ENCODE measurements around the gene CYP2W1.
A peak's percentile ranks its signal among the peaks of the same experiment; 100 is the strongest.

Gene CYP2W1

DNA sequence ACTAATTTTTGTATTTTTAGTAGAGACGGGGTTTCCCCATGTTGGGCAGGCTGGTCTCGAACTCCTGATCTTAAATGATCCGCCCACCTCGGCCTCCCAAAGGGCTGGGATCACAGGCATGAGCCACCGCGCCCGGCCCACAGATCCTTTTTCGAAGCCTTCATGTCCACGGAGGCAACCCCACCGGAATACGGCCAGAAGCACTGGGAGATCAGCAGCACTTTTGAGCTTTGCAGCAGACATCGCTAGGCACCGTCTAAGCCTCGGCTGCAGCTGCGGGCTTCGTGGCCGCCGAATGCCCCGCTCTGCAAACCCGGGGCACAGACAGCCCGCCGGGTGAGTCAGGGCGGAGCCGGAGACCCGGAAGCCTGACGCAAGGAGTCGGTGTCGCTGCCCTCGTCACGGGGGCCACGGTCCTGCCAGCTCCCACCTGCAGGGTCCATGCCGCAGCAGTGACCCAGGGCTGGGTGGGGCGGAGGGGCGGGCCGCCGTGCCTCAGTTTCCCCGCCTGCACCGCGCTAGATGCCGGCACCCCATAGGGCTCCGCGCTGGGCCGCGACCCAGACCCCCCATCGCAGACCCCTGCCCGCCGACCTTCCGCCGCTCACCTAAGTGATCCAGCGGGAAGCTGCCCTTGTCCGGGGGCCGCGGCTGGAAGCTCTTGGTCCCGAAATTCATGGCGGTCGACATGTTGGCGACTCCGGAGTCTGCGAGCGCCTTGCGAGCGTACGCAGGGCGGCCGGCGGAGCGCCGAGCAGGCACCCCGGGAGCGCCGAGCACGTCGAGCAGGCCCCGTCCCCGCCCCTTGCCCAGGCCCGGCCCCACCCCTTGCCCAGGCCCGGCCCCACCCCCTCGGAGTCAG, 7.9 kb upstream of the CYP2W1 start, which contains the start of gene COX19:
COX19 (minus strand) TSS at position 730 of the 862 bp plus-strand sequence; CDS start at position 690, 40 bp downstream.
- TF ChIP-seq, protein P1, sequence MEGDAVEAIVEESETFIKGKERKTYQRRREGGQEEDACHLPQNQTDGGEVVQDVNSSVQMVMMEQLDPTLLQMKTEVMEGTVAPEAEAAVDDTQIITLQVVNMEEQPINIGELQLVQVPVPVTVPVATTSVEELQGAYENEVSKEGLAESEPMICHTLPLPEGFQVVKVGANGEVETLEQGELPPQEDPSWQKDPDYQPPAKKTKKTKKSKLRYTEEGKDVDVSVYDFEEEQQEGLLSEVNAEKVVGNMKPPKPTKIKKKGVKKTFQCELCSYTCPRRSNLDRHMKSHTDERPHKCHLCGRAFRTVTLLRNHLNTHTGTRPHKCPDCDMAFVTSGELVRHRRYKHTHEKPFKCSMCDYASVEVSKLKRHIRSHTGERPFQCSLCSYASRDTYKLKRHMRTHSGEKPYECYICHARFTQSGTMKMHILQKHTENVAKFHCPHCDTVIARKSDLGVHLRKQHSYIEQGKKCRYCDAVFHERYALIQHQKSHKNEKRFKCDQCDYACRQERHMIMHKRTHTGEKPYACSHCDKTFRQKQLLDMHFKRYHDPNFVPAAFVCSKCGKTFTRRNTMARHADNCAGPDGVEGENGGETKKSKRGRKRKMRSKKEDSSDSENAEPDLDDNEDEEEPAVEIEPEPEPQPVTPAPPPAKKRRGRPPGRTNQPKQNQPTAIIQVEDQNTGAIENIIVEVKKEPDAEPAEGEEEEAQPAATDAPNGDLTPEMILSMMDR (IDR thresholded peaks at IDR 0.05; ENCODE audit: control insufficient read depth, extremely low read depth, insufficient read depth), result no peak
- peak within 1 kb of the TSS; percentile 94 for H3K4me3 ChIP-seq (ENCODE audit: low read depth, low read length)
- peak; percentile 60 for DNase-seq (ENCODE audit: low read depth)

DNA sequence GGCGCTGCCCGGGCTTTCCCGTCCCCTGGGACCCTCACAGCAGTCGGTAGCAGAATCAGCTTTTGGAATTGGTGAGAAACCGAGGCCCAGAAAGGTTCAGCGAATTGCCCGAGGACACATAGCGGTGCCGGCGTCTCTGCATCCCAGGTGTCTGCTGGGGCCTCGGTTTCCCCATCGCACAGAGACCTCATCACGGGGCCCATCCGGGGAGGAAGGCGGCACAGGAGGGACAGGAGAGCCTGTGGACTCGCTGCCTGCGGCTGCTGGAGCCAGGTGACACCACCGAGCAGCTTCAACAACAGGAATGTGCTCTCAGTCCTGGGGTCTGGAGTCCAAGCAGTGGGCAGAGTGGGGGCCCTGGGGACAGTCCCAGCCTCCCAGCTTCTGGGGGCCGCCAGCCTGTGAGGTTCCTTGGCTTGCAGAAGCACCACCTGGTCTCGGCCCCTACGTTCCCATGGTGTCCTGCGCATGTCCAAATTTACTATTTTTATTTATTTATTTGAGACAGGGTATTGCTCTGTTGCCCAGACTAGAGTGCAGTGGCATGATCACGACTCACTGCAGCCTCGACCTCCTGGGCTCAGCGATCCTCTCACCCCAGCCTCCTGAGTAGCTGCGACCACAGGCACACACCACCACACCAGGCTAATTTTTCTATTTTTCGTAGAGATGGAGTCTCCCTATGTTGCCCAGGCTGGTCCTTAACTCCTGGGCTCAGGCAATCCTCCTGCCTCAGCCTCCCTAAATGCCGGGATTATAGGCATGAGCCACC, 7.1 kb upstream of the CYP2W1 start:
- H3K4me3 ChIP-seq (ENCODE audit: low read depth, low read length), result peak overlapping the region; percentile 94
- no peak for DNase-seq (ENCODE audit: low read depth)
- TF ChIP-seq, protein P1 (IDR thresholded peaks at IDR 0.05; ENCODE audit: control insufficient read depth, extremely low read depth, insufficient read depth), result no peak

DNA sequence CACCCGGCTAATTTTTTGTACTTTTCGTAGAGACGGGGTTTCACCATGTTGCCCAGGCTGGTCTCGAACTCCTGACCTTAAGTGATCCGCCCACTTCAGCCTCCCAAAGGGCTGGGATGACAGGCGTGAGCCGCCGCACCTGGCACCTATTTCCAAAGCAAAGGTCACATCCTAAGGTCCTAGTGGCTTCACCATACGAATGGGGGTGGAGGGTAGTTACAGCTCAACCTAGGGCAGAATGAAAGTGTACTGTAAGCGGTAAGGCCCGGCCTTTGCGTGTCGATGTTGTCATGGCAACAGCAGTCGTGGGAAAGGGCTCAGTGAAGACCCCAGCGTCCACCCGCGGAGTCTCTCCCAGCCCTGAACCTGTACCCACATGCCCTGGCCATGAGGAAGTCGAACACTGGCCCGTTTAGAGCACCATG, 6.1 kb upstream of the CYP2W1 start:
- DNase-seq (ENCODE audit: low read depth), result no peak
- TF ChIP-seq, protein P1 (IDR thresholded peaks at IDR 0.05; ENCODE audit: control insufficient read depth, extremely low read depth, insufficient read depth), result no peak
- no peak overlapping the region for H3K4me3 ChIP-seq (ENCODE audit: low read depth, low read length)

GRCh38 chr7:977326-978048, 5.5 kb upstream of the CYP2W1 start:
- DNase-seq (ENCODE audit: low read depth), result no peak
- no peak overlapping the region for H3K4me3 ChIP-seq (ENCODE audit: low read depth, low read length)
- TF ChIP-seq, protein P1 (IDR thresholded peaks at IDR 0.05; ENCODE audit: control insufficient read depth, extremely low read depth, insufficient read depth), result no peak

GRCh38 chr7:978049-978346, 5.0 kb upstream of the CYP2W1 start:
- TF ChIP-seq, protein P1 (IDR thresholded peaks at IDR 0.05; ENCODE audit: control insufficient read depth, extremely low read depth, insufficient read depth), result no peak

DNA sequence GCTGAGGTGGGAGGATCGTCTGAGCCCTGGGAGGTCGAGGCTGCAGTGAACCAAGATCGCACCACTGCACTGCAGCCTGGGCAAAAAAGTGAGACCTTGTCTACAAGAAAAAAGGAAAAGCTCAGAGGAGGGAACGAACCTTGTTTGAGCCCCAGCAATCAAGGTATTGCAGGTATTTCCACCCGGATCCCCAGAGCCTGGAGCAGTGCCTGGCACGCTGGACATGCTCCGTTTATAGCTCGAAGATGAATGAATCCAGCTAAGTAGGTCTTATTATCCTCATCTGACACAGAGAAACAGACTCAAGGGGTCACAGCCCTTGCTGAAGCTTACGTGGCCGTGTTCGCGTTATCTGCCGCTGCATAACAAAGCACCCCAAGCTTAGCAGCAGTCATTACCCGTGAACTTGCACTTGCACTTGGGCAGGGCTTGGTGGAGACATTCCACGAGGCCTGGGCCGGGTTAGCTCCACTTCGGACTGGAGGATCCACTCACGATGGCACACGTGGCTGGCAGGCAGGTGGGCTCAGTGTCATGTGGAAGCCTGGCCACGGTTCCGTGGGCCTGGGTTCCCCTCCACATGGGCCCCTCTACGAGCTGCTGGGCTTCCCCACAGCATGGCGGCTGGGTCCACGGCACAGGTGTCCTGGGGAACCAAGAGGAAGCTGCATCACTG, 4.4 kb upstream of the CYP2W1 start:
- no peak for DNase-seq (ENCODE audit: low read depth)
- H3K4me3 ChIP-seq (ENCODE audit: low read depth, low read length), result no peak overlapping the region
- TF ChIP-seq, protein P1 (IDR thresholded peaks at IDR 0.05; ENCODE audit: control insufficient read depth, extremely low read depth, insufficient read depth), result no peak

More at GRCh38 chr7:978049-978346, 5.0 kb upstream of the CYP2W1 start:
- no peak overlapping the region for H3K4me3 ChIP-seq (ENCODE audit: low read depth, low read length)
- DNase-seq (ENCODE audit: low read depth), result no peak

Measured in LNCaP clone FGC (cell line).